BE2C (cell line): ENCODE measurements around the gene GLCE.

Experiments
- DNase-seq: peaks from one replicate; pipeline ENCODE4 v3.0.0-alpha.2; 2020
- H3K27me3 ChIP-seq: fragments of 250-450 bp; sonication (Bioruptor Pico); 2 replicates; pipeline ENCODE4 v1.5.1; 2020; ENCODE audit warnings: mild to moderate bottlenecking
- H3K36me3 ChIP-seq: fragments of 250-450 bp; sonication (Bioruptor Pico); 2 replicates; pipeline ENCODE4 v1.5.1; 2020; ENCODE audit warnings: mild to moderate bottlenecking
- H3K4me1 ChIP-seq: fragments of 250-450 bp; sonication (Bioruptor Pico); 2 replicates; pipeline ENCODE4 v1.5.1; 2020
- H3K4me3 ChIP-seq: 2 replicates; pipeline ENCODE4 v1.5.1; 2011; ENCODE audit warnings: low read depth, low read length
- H3K9me3 ChIP-seq: fragments of 250-450 bp; sonication (Bioruptor Pico); 2 replicates; pipeline ENCODE4 v1.5.1; 2020
- CTCF ChIP-seq: IDR thresholded peaks from 2 replicates; pipeline ENCODE4 v1.5.1; 2012; ENCODE audit warnings: mild to moderate bottlenecking, low read depth, low read length

Gene GLCE

DNA sequence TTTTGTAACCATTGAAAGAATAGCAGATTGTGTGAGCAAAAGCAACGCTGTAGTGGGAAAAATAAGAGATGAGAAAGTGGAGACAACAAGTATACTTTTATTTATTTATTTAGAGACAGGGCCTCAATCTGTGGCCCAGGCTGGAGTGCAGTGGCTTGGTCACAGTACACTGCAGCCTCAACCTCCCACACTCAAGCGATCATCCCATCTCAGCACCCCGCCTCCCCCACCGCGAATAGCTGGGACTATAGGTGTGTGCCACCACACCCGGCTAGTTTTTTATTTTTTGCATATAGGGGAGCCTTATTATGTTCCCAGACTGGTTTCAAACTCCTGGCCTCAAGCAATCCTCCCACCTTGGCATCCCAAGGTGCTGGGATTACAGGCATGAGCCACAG is 1.6 kb upstream of the GLCE start:
- no peak for DNase-seq
- Histone ChIP-seq H3K4me1 (no peaks in the 10 kb centered on the region), H3K36me3 (no peaks in the 10 kb centered on the region), H3K4me3 (no peak overlapping the region), H3K27me3 (no peaks in the 10 kb centered on the region), H3K9me3 (no peaks in the 10 kb centered on the region)
- no peak for TF ChIP-seq CTCF

GRCh38 chr15:69159805-69160140 is 662 bp upstream of the GLCE start:
- no peak for TF ChIP-seq CTCF
- DNase-seq: no peak
- Histone ChIP-seq H3K27me3 (no peaks in the 10 kb centered on the region), H3K9me3 (no peaks in the 10 kb centered on the region), H3K4me3 (peak overlapping the region; percentile 79), H3K4me1 (no peaks in the 10 kb centered on the region), H3K36me3 (no peaks in the 10 kb centered on the region)

- peak; percentile 57 for DNase-seq
- Histone ChIP-seq H3K4me1 (no peaks in the 10 kb centered on the region), H3K27me3 (no peaks in the 10 kb centered on the region), H3K36me3 (no peaks in the 10 kb centered on the region), H3K9me3 (no peaks in the 10 kb centered on the region), H3K4me3 (peak overlapping the region; percentile 79)
- TF ChIP-seq CTCF: peak; percentile 43
Measured at GRCh38 chr15:69161079-69161877, 843 bp downstream of the GLCE start.

GRCh38 chr15:69161878-69162213 is 1.4 kb downstream of the GLCE start:
- H3K27me3 ChIP-seq: no peaks in the 10 kb centered on the region
- no peaks in the 10 kb centered on the region for H3K9me3 ChIP-seq
- no peak for TF ChIP-seq CTCF
- H3K4me3 ChIP-seq: peak overlapping the region; percentile 79
- H3K36me3 ChIP-seq: no peaks in the 10 kb centered on the region
- no peak for DNase-seq
- no peaks in the 10 kb centered on the region for H3K4me1 ChIP-seq

DNA sequence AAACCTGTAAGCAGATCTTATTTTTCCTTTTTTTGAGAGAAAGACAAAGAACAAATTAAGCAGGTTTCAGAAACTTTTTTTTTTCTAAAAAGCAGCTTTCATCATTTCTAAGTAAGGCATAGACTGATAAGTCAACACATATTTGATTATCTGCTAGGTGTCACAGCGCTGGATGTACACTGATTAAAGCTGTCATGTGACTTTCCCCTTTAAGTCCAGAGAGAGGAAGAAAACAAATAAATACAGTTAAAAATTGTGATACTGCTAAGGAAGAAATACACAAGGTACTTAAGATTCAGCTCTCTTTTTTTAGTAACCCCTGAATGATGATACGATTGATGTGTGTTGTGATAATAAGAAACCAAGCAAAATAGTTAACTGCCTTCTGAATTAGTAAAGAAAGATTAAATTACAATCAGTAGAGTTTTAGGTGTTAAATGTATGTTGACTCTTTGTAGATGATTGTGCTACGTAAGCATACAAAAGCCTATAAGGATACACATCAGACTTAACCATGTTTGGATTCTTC is 2.8 kb downstream of the GLCE start:
- TF ChIP-seq CTCF: no peak
- Histone ChIP-seq H3K9me3 (no peaks in the 10 kb centered on the region), H3K4me1 (no peaks in the 10 kb centered on the region), H3K27me3 (no peaks in the 10 kb centered on the region), H3K4me3 (no peak overlapping the region), H3K36me3 (no peaks in the 10 kb centered on the region)
- DNase-seq: no peak

DNA sequence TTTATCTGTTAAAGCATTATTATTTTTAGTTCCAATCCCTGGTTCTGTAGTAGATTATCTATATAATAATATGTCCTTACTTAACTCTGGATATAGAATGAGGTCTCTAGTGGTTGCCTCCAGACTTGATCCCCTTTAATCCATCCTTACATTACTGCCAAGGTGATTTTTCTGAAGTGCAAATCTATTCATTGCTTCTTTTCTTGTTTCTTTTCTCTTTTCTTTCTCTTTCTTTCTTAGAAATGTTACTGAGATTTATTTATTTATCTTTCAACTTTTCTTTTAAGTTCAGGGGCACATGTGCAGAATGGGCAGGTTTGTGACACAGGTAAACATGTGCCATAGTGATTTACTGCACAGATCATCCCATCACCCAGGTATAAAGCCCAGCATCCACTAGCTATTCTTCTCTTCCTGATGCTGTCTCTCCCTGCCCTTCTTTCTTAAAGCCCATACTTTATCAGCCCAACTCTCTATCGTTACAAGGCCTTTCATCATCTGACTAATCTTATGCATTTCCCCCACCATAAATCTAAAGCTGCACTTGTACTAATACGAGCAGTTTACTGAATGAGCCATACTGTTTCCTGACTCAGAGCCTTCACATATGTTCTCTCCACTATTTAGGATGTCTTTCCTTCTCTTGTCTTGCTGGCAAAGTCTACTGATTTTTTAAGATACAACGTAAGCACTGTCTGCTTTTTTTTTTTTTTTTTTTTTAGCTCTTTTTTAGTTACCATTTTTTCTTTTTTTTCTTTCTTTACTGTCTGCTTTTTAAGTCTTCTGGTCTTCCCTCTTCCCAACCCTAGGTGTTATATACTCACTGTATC is 4.6 kb downstream of the GLCE start:
- no peak for DNase-seq

More for the DNA sequence above, 4.6 kb downstream of the GLCE start:
- no peak overlapping the region for H3K4me3 ChIP-seq
- H3K4me1 ChIP-seq: no peaks in the 10 kb centered on the region
- no peaks in the 10 kb centered on the region for H3K36me3 ChIP-seq
- no peaks in the 10 kb centered on the region for H3K9me3 ChIP-seq
- no peak for TF ChIP-seq CTCF
- no peaks in the 10 kb centered on the region for H3K27me3 ChIP-seq
